ENCODE measurements around the gene RNF223. TPM values are rescaled to one million over a fixed set of nuclear protein-coding genes. Genes with fewer than 3 reads are reported as not detected.
A peak's percentile ranks its signal among the peaks of the same experiment; 100 is the strongest.

RNF223 gene
- total RNA-seq, 1 experiment from 2014 or later, result 5.0 TPM

DNA sequence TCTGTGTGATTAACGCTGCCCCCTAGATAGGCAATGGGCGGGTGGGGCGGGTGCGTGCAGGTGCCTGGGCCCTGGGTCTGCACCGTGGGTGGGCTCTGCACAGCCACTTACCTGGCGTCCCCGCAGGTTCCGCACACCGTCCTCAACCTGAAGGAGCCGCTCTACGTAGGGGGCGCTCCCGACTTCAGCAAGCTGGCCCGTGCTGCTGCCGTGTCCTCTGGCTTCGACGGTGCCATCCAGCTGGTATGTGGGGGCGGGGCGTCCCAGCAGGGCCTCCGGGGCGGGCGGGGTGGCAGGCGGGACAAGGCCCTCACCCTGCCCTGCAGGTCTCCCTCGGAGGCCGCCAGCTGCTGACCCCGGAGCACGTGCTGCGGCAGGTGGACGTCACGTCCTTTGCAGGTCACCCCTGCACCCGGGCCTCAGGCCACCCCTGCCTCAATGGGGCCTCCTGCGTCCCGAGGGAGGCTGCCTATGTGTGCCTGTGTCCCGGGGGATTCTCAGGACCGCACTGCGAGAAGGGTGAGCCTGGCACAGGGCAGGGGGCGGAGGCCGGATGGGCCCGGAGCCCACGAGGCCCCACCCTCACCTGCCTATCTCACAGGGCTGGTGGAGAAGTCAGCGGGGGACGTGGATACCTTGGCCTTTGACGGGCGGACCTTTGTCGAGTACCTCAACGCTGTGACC is 22.8 kb downstream of the RNF223 start:
- intact Hi-C loops (cut with micrococcal nuclease; ENCODE audit: unreplicated experiment), result no loop called here
- Mint-ChIP-seq H3K27me3 (ENCODE audit: unreplicated experiment) (no peaks in the 10 kb centered on the region), H3K4me1 (ENCODE audit: low read depth, unreplicated experiment) (no peaks in the 10 kb centered on the region), H3K9me3 (ENCODE audit: low read depth, unreplicated experiment) (no peaks in the 10 kb centered on the region), H3K27ac (ENCODE audit: unreplicated experiment) (no peak overlapping the region), H3K4me3 (ENCODE audit: low read depth, unreplicated experiment) (no peak overlapping the region), H3K36me3 (ENCODE audit: insufficient read depth, unreplicated experiment) (peaks cover 51% of the 10 kb centered on the region)
- no TSS peak for BruUV-seq (replicated peaks)
- CTCF ChIA-PET, result no interaction called here
- no peak for DNase-seq
- no peak for TF ChIP-seq CTCF (IDR thresholded peaks at IDR 0.05; ENCODE audit: unreplicated experiment)

DNA sequence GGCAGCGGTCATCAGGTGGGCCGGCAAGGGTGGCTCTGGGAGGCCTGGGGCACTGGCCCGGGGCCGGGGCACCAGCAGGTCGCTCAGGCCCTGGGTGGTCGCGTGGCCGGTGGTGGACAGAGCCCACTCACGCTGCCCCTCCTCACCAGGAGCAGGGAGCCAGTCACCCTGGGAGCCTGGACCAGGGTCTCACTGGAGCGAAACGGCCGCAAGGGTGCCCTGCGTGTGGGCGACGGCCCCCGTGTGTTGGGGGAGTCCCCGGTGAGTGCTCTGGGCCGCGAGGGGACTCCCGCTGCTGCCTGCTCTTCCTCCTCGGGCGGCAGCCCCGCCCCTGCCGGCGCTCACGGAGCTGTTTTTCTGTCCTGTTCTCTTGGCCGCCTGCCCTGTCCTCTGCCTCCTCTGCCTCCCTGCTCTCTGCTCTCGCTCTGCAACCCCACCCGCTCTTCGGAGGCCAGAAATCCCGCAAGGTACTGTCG is 23.5 kb downstream of the RNF223 start:
- intact Hi-C loops (cut with micrococcal nuclease; ENCODE audit: unreplicated experiment), result no loop called here
- CTCF ChIA-PET, result no interaction called here
- no peak overlapping the region for H3K4me3 Mint-ChIP-seq (ENCODE audit: low read depth, unreplicated experiment)
- DNase-seq, result no peak
- no peak overlapping the region for H3K27ac Mint-ChIP-seq (ENCODE audit: unreplicated experiment)
- H3K36me3 Mint-ChIP-seq (ENCODE audit: insufficient read depth, unreplicated experiment), result peaks cover 52% of the 10 kb centered on the region
- H3K9me3 Mint-ChIP-seq (ENCODE audit: low read depth, unreplicated experiment), result no peaks in the 10 kb centered on the region
- H3K4me1 Mint-ChIP-seq (ENCODE audit: low read depth, unreplicated experiment), result no peaks in the 10 kb centered on the region
- TF ChIP-seq CTCF (IDR thresholded peaks at IDR 0.05; ENCODE audit: unreplicated experiment), result no peak
- no TSS peak for BruUV-seq (replicated peaks)
- no peaks in the 10 kb centered on the region for H3K27me3 Mint-ChIP-seq (ENCODE audit: unreplicated experiment)

DNA sequence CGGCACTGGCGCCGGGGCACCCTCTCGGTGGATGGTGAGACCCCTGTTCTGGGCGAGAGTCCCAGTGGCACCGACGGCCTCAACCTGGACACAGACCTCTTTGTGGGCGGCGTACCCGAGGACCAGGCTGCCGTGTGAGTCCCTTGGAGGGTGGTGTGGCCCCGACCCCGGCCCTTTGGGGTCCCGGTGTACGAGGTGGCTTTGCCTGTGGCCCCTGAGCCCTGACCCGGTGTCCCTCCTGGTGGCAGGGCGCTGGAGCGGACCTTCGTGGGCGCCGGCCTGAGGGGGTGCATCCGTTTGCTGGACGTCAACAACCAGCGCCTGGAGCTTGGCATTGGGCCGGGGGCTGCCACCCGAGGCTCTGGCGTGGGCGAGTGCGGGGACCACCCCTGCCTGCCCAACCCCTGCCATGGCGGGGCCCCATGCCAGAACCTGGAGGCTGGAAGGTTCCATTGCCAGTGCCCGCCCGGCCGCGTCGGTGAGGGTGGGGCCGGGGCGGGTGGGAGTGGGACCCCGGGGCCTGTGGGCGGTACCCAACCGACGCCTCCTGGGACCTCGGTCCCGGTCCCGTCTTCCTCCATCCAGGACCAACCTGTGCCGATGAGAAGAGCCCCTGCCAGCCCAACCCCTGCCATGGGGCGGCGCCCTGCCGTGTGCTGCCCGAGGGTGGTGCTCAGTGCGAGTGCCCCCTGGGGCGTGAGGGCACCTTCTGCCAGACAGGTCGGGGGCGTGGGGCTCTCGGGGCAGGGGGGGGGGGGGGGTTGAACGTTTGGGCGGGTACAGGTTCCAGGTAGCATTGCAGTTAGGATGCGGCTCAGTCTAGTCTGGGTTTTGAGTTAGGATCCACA is 24.6 kb downstream of the RNF223 start:
- intact Hi-C loops (cut with micrococcal nuclease; ENCODE audit: unreplicated experiment), result no loop called here

GRCh38 chr1:1048765-1049164 is 25.3 kb downstream of the RNF223 start:
- TF ChIP-seq CTCF (IDR thresholded peaks at IDR 0.05; ENCODE audit: unreplicated experiment), result no peak
- Mint-ChIP-seq H3K36me3 (ENCODE audit: insufficient read depth, unreplicated experiment) (peaks cover 56% of the 10 kb centered on the region), H3K27me3 (ENCODE audit: unreplicated experiment) (no peaks in the 10 kb centered on the region), H3K9me3 (ENCODE audit: low read depth, unreplicated experiment) (no peaks in the 10 kb centered on the region), H3K4me1 (ENCODE audit: low read depth, unreplicated experiment) (no peaks in the 10 kb centered on the region), H3K4me3 (ENCODE audit: low read depth, unreplicated experiment) (no peak overlapping the region), H3K27ac (ENCODE audit: unreplicated experiment) (no peak overlapping the region)
- BruUV-seq (replicated peaks), result no TSS peak
- CTCF ChIA-PET, result no interaction called here
- intact Hi-C loops (cut with micrococcal nuclease; ENCODE audit: unreplicated experiment), result no loop called here
- no peak for DNase-seq

More for the DNA sequence above, 24.6 kb downstream of the RNF223 start:
- no peak overlapping the region for H3K27ac Mint-ChIP-seq (ENCODE audit: unreplicated experiment)
- no peaks in the 10 kb centered on the region for H3K27me3 Mint-ChIP-seq (ENCODE audit: unreplicated experiment)
- H3K4me1 Mint-ChIP-seq (ENCODE audit: low read depth, unreplicated experiment), result no peaks in the 10 kb centered on the region
- peaks cover 53% of the 10 kb centered on the region for H3K36me3 Mint-ChIP-seq (ENCODE audit: insufficient read depth, unreplicated experiment)
- DNase-seq, result no peak
- H3K4me3 Mint-ChIP-seq (ENCODE audit: low read depth, unreplicated experiment), result no peak overlapping the region
- BruUV-seq (replicated peaks), result TSS peak; percentile 34
- CTCF ChIA-PET, result no interaction called here
- no peaks in the 10 kb centered on the region for H3K9me3 Mint-ChIP-seq (ENCODE audit: low read depth, unreplicated experiment)
- no peak for TF ChIP-seq CTCF (IDR thresholded peaks at IDR 0.05; ENCODE audit: unreplicated experiment)

Data from Calu3 (cell line).